Astrocyte (in vitro differentiated cells and primary cell): ENCODE results near the gene YAF2.
"Not testable (repeated sequence)": the region's sequence is repeated elsewhere in the genome, so short reads cannot be mapped to it uniquely, and the experiment has no call there.

Experiments used
- EZH2 ChIP-seq: IDR thresholded peaks from 2 replicates; pipeline ENCODE4 v1.6.1; 2012; ENCODE audit warnings: mild to moderate bottlenecking, low read length, inconsistent platforms; ENCODE audit not compliant: insufficient read depth
- TF ChIP-seq, protein P1 (sequence below): IDR thresholded peaks from 2 replicates; pipeline ENCODE4 v1.5.1; 2011; ENCODE audit warnings: low read depth, mild to moderate bottlenecking, inconsistent platforms, low read length, moderate library complexity; ENCODE audit not compliant: insufficient read depth

DNA sequence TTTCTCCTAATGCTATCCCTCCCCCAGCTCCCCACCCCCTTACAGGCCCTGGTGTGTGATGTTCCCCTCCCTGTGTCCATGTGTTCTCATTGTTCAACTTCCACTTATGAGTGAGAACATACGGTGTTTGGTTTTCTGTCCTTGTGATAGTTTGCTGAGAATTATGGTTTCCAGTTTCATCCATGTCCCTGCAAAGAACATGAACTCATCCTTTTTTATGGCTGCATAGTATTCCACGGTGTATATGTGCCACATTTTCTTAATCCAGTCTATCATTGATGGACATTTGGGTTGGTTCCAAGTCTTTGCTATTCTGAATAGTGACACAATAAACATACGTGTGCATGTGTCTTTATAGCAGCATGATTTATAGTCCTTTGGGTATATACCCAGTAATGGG lies 11.0 kb upstream of the YAF2 start:
- TF ChIP-seq, protein P1, sequence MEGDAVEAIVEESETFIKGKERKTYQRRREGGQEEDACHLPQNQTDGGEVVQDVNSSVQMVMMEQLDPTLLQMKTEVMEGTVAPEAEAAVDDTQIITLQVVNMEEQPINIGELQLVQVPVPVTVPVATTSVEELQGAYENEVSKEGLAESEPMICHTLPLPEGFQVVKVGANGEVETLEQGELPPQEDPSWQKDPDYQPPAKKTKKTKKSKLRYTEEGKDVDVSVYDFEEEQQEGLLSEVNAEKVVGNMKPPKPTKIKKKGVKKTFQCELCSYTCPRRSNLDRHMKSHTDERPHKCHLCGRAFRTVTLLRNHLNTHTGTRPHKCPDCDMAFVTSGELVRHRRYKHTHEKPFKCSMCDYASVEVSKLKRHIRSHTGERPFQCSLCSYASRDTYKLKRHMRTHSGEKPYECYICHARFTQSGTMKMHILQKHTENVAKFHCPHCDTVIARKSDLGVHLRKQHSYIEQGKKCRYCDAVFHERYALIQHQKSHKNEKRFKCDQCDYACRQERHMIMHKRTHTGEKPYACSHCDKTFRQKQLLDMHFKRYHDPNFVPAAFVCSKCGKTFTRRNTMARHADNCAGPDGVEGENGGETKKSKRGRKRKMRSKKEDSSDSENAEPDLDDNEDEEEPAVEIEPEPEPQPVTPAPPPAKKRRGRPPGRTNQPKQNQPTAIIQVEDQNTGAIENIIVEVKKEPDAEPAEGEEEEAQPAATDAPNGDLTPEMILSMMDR: not testable (repeated sequence)
- TF ChIP-seq EZH2: not testable (repeated sequence)
